HCT116 (cell line): ENCODE measurements around the gene UBE2E3. TPM values are rescaled to one million over a fixed set of nuclear protein-coding genes. Genes with fewer than 3 reads are reported as not detected.

Experiments used
- ATAC-seq: fragments of 200-7000 bp; cut with Tn5 transposase; 2 replicates; pipeline ENCODE4 v1.9.1; 2020; ENCODE audit warnings: mild to moderate bottlenecking, moderate library complexity
- BruUV-seq: library from RNA; stranded (reverse); fragments of 400-500 nt; replicated peaks from 2 replicates; lab custom pipeline; 2021; lab: Mats Ljungman, UMichigan
- CTCF ChIA-PET: fragments of 300-600 bp; sonication (Branson Sonifier 250); formaldehyde crosslinking; loops from one replicate; lab custom pipeline; 2021; ENCODE audit warnings: antibody characterized with exemption; lab: Charles Lee
- POLR2A ChIA-PET: fragments of 300-600, 350-600 bp; sonication (Branson Sonifier 250); formaldehyde crosslinking; loops from one replicate; lab custom pipeline; 2021; ENCODE audit warnings: antibody characterized with exemption; lab: Charles Lee
- RAD21 ChIA-PET, 2 experiments: fragments of 300-600 bp; sonication (Branson Sonifier 250); formaldehyde crosslinking; loops; one replicate each; lab custom pipeline; 2023; ENCODE audit warnings: low total read pairs in 2 of 2; ENCODE audit not compliant: uncharacterized antibody in 2 of 2, unreplicated experiment in 2 of 2, low non-redundant PET in 1 of 2; lab: Charles Lee
- DNase-seq: peaks from one replicate; pipeline ENCODE4 v3.0.0-alpha.2; 2010; ENCODE audit warnings: low read depth, low spot score
- H2AFZ ChIP-seq: fragments of 200-600 bp; shearing (Covaris generic), sonication (generic); 2 replicates; pipeline ENCODE4 v1.6.1; 2017; ENCODE audit warnings: low read depth, mixed run types, mixed read lengths, antibody characterized with exemption, low read length; ENCODE audit not compliant: poor library complexity, severe bottlenecking
- H3K27ac ChIP-seq: 2 replicates; pipeline ENCODE4 v1.5.1; 2012; ENCODE audit warnings: low read depth, low read length
- H3K27me3 ChIP-seq: fragments of 200-600 bp; sonication (generic); 2 replicates; pipeline ENCODE4 v1.6.1; 2016; ENCODE audit warnings: mixed run types, low read length, mixed read lengths; ENCODE audit not compliant: insufficient read depth
- H3K36me3 ChIP-seq, 2 experiments: fragments of 200-500 bp in 1 of 2; fragments of 200-600 bp in 1 of 2; sonication (Bioruptor generic) in 1 of 2; sonication (generic) in 1 of 2; 2 replicates each; pipeline versions ENCODE4 v1.5.1 to v1.6.1; 2014 to 2016; ENCODE audit warnings: low read length in 2 of 2, inconsistent platforms in 1 of 2, mixed read lengths in 1 of 2, mixed run types in 1 of 2; ENCODE audit not compliant: insufficient read depth in 2 of 2, control insufficient read depth in 1 of 2
- H3K4me1 ChIP-seq, 2 experiments: fragments of 200-600 bp in 1 of 2; sonication (generic) in 1 of 2; 2 replicates each; pipeline versions ENCODE4 v1.5.1 to v1.6.1; 2012 to 2017; ENCODE audit warnings: low read length in 2 of 2, inconsistent platforms in 1 of 2, mild to moderate bottlenecking in 1 of 2, mixed read lengths in 1 of 2, mixed run types in 1 of 2, moderate library complexity in 1 of 2; ENCODE audit not compliant: insufficient read depth in 2 of 2, control insufficient read depth in 1 of 2
- H3K4me2 ChIP-seq: fragments of 200-600 bp; sonication (generic); 2 replicates; pipeline ENCODE4 v1.6.1; 2017; ENCODE audit warnings: mixed run types, low read length, mixed read lengths
- H3K4me3 ChIP-seq, 2 experiments: fragments of 200-600 bp in 1 of 2; sonication (generic) in 1 of 2; replicated peaks in 1 of 2; 2 replicates each; pipeline ENCODE4 v1.5.1; 2011 to 2016; ENCODE audit warnings: low read length in 2 of 2, control low read depth in 1 of 2, low read depth in 1 of 2, mild to moderate bottlenecking in 1 of 2, mixed read lengths in 1 of 2, mixed run types in 1 of 2
- H3K79me2 ChIP-seq: fragments of 200-600 bp; sonication (generic); 2 replicates; pipeline ENCODE4 v1.6.1; 2017; ENCODE audit warnings: mild to moderate bottlenecking, mixed run types, low read length, moderate library complexity, mixed read lengths; ENCODE audit not compliant: insufficient read depth
- H3K9ac ChIP-seq: fragments of 200-600 bp; sonication (generic); 2 replicates; pipeline ENCODE4 v1.6.1; 2016; ENCODE audit warnings: low read length, mixed read lengths
- H3K9me2 ChIP-seq: fragments of 200-600 bp; sonication (generic), shearing (Covaris generic); 2 replicates; pipeline ENCODE4 v1.6.1; 2017; ENCODE audit warnings: mixed run types, mild to moderate bottlenecking, moderate library complexity; ENCODE audit not compliant: insufficient read depth
- H3K9me3 ChIP-seq, 2 experiments: fragments of 200-500 bp in 1 of 2; fragments of 200-600 bp in 1 of 2; sonication (Bioruptor generic) in 1 of 2; sonication (generic) in 1 of 2; 2 replicates each; pipeline ENCODE4 v1.6.1; 2014 to 2017; ENCODE audit warnings: low read length in 2 of 2, mixed read lengths in 2 of 2, inconsistent platforms in 1 of 2, low read depth in 1 of 2, mild to moderate bottlenecking in 1 of 2, mixed run types in 1 of 2, moderate library complexity in 1 of 2; ENCODE audit not compliant: control insufficient read depth in 1 of 2, insufficient read depth in 1 of 2
- H4K20me1 ChIP-seq: fragments of 200-600 bp; sonication (generic), shearing (Covaris generic); 2 replicates; pipeline ENCODE4 v1.6.1; 2017; ENCODE audit warnings: mixed run types, mild to moderate bottlenecking, moderate library complexity; ENCODE audit not compliant: insufficient read depth
- CEBPB ChIP-seq: IDR thresholded peaks from 2 replicates; pipeline ENCODE4 v1.6.1; 2012; ENCODE audit warnings: low read depth
- ELF1 ChIP-seq: IDR thresholded peaks from 2 replicates; pipeline ENCODE4 v1.6.1; 2012; ENCODE audit warnings: low read depth, borderline replicate concordance
- EZH2 ChIP-seq: fragments of 200-600 bp; sonication (generic); IDR thresholded peaks from 2 replicates; pipeline ENCODE4 v1.6.1; 2017; ENCODE audit warnings: antibody characterized with exemption, mixed run types
- EZH2phosphoT487 ChIP-seq: fragments of 200-600 bp; IDR thresholded peaks from 2 replicates; pipeline ENCODE4 v1.6.1; 2018; ENCODE audit warnings: antibody characterized with exemption, borderline replicate concordance
- FOSL1 ChIP-seq: IDR thresholded peaks from 2 replicates; pipeline ENCODE4 v1.6.1; 2012; ENCODE audit warnings: low read depth
- JUND ChIP-seq: IDR thresholded peaks from 2 replicates; pipeline ENCODE4 v1.6.1; 2012
- POLR2A ChIP-seq: IDR thresholded peaks from 2 replicates; pipeline ENCODE4 v1.7.0; 2011; ENCODE audit warnings: borderline replicate concordance; ENCODE audit not compliant: insufficient read depth, insufficient read length; ENCODE audit errors: extremely low read depth
- POLR2AphosphoS5 ChIP-seq: IDR thresholded peaks from 2 replicates; pipeline ENCODE4 v1.6.1; 2011; ENCODE audit warnings: mild to moderate bottlenecking, low read depth, low read length, moderate library complexity
- RAD21 ChIP-seq: IDR thresholded peaks from 2 replicates; pipeline ENCODE4 v1.6.1; 2012; ENCODE audit warnings: low read depth, mild to moderate bottlenecking
- REST ChIP-seq: IDR thresholded peaks from 2 replicates; pipeline ENCODE4 v1.6.1; 2012; ENCODE audit warnings: low read depth
- SIN3A ChIP-seq: IDR thresholded peaks from 2 replicates; pipeline ENCODE4 v1.6.1; 2012; ENCODE audit warnings: low read depth
- SRF ChIP-seq: IDR thresholded peaks from 2 replicates; pipeline ENCODE4 v1.6.1; 2012; ENCODE audit warnings: low read depth
- TCF7L2 ChIP-seq: IDR thresholded peaks from 2 replicates; pipeline ENCODE4 v1.7.0; 2011; ENCODE audit warnings: borderline replicate concordance, inconsistent platforms; ENCODE audit not compliant: insufficient read depth, insufficient read length; ENCODE audit errors: extremely low read depth
- YY1 ChIP-seq: IDR thresholded peaks from 2 replicates; pipeline ENCODE4 v1.6.1; 2011; ENCODE audit warnings: low read length, low read depth, moderate library complexity, mild to moderate bottlenecking; ENCODE audit not compliant: insufficient replicate concordance; ENCODE audit errors: extremely low read depth
- ZBTB33 ChIP-seq: IDR thresholded peaks from 2 replicates; pipeline ENCODE4 v1.6.1; 2011; ENCODE audit warnings: mild to moderate bottlenecking, low read length, moderate library complexity; ENCODE audit not compliant: insufficient replicate concordance; ENCODE audit errors: extremely low read depth
- ZFX ChIP-seq: fragments of 450-650 bp; IDR thresholded peaks from 2 replicates; pipeline ENCODE4 v1.6.1; 2017
- intact Hi-C: fragments of 100-400 bp; cut with micrococcal nuclease; formaldehyde crosslinking; loops from 2 replicates; pipeline ENCODE4 v1.10.0; 2022
- total RNA-seq: library from RNA; stranded (reverse); gene quantifications from one replicate; pipeline ENCODE4 v1.2.1, GENCODE V29; 2021; ENCODE audit not compliant: unreplicated experiment

UBE2E3 gene
- total RNA-seq, 1 experiment from 2014 or later, result 64.2 TPM

GRCh38 chr2:180985771-180986395 lies 5.5 kb downstream of the UBE2E3 start:
- Histone ChIP-seq H3K4me3 (no peak overlapping the region), H4K20me1 (peaks cover 4% of the 10 kb centered on the region; the same call in 1 of the 2 replicates), H3K79me2 (peaks cover 92% of the 10 kb centered on the region), H3K27me3 (no peaks in the 10 kb centered on the region), H3K9ac (no peak overlapping the region), H2AFZ (no peak overlapping the region), H3K9me3 (no peaks in the 10 kb centered on the region), H3K4me1 (peaks cover 13 to 23% of the 10 kb centered on the region in 2 experiments; a peak in 3 of 4 replicates), H3K4me2 (no peak overlapping the region), H3K9me2 (no peaks in the 10 kb centered on the region), H3K36me3 (peaks cover 0 to 18% of the 10 kb centered on the region in 2 experiments; a peak in 1 of 4 replicates), H3K27ac (no peak overlapping the region)
- DNase-seq, result no peak
- CTCF ChIA-PET, result no interaction called here
- RAD21 ChIA-PET, result no interaction called here
- ATAC-seq, result no peak
- POLR2A ChIA-PET, result no interaction called here
- intact Hi-C loops, result no loop called here
- BruUV-seq, result no TSS peak
- no peak for TF ChIP-seq TCF7L2
- TF ChIP-seq SRF, result no peak
- no peak for TF ChIP-seq REST
- TF ChIP-seq EZH2phosphoT487, result no peak
- no peak for TF ChIP-seq ZFX
- TF ChIP-seq EZH2, result no peak
- TF ChIP-seq YY1, result no peak
- TF ChIP-seq SIN3A, result no peak
- TF ChIP-seq POLR2AphosphoS5, result no peak
- TF ChIP-seq FOSL1, result no peak
- TF ChIP-seq RAD21, result no peak
- TF ChIP-seq JUND, result no peak
- TF ChIP-seq POLR2A, result no peak
- TF ChIP-seq ZBTB33, result no peak
- TF ChIP-seq CEBPB, result no peak
- no peak for TF ChIP-seq ELF1
